Right lobe of liver (tissue), 4 donors: ENCODE measurements around the gene CLPTM1.

Source experiments
- CTCF ChIP-seq, 4 donors: fragments of 200-600 bp in 3 of 4; fragments of 450-650 bp in 1 of 4; IDR thresholded peaks; one replicate each; pipeline versions ENCODE4 v1.5.1 to v1.8.0; 2016 to 2022; ENCODE audit warnings: antibody characterized with exemption in 4 of 4, mild to moderate bottlenecking in 2 of 4
- POLR2A ChIP-seq: fragments of 450-650 bp; IDR thresholded peaks from one replicate; pipeline ENCODE4 v1.6.1; 2017; ENCODE audit warnings: antibody characterized with exemption, mild to moderate bottlenecking
- donor health status: DM: no; HTN: no; CAD: no.
- donor health status: DM: no; HTN: no; CAD: no.
- donor health status: DM: no; HTN: yes; CAD: no.

- TF ChIP-seq POLR2A (no peak), CTCF (IDR thresholded peaks at IDR 0.05) (no peak)
Observed at GRCh38 chr19:44998025-44998424, 42.8 kb downstream of the CLPTM1 start.
